Breast epithelium (tissue), 4 donors: ENCODE results near the gene DYRK1A. TPM values are rescaled to one million over a fixed set of nuclear protein-coding genes. Genes with fewer than 3 reads are reported as not detected.
A peak's percentile ranks its signal among the peaks of the same experiment; 100 is the strongest.

Source experiments
- DNase-seq, 2 donors: peaks; one replicate each; pipeline ENCODE4 v3.0.0-alpha.2; 2019; ENCODE audit warnings: low spot score in 2 of 2
- H3K27ac ChIP-seq, 2 donors: fragments of 200-600 bp; sonication (generic) in 1 of 2; one replicate each; pipeline ENCODE4 v1.5.1; 2016 to 2019; ENCODE audit warnings: mild to moderate bottlenecking in 1 of 2
- H3K27me3 ChIP-seq, 2 donors: fragments of 200-600 bp; sonication (generic) in 1 of 2; one replicate each; pipeline versions ENCODE4 v1.5.1 to v1.6.0; 2017 to 2019; ENCODE audit warnings: control low read depth in 1 of 2, mild to moderate bottlenecking in 1 of 2
- H3K36me3 ChIP-seq: fragments of 200-600 bp; one replicate; pipeline ENCODE4 v1.5.1; 2019
- H3K4me1 ChIP-seq, 2 donors: fragments of 200-600 bp; sonication (generic); one replicate each; pipeline ENCODE4 v1.5.1; 2016 to 2019; ENCODE audit warnings: control low read depth in 1 of 2
- H3K4me3 ChIP-seq, 3 donors: fragments of 200-600 bp; sonication (generic); 1 replicate in 2 of 3; 2 replicates in 1 of 3; pipeline ENCODE4 v1.5.1; 2016 to 2019; ENCODE audit warnings: mild to moderate bottlenecking in 3 of 3, moderate library complexity in 2 of 3
- H3K9me3 ChIP-seq, 2 donors: fragments of 200-600 bp; sonication (generic) in 1 of 2; one replicate each; pipeline ENCODE4 v1.5.1; 2016 to 2019; ENCODE audit warnings: control low read depth in 1 of 2
- POLR2A ChIP-seq: fragments of 450-650 bp; IDR thresholded peaks from one replicate; pipeline ENCODE4 v1.6.1; 2016; ENCODE audit warnings: antibody characterized with exemption, mild to moderate bottlenecking, moderate library complexity
- POLR2AphosphoS5 ChIP-seq, 3 donors: sonication (generic); formaldehyde crosslinking; IDR thresholded peaks; one replicate each; pipeline ENCODE4 v1.6.1; 2017; ENCODE audit warnings: antibody characterized with exemption in 3 of 3
- intact Hi-C: fragments of 100-400 bp; cut with DNase I; formaldehyde crosslinking; loops from one replicate; pipeline ENCODE4 v1.15.1; 2023; ENCODE audit warnings: low total_unique reads
- total RNA-seq, 3 donors: library from RNA; depleted of rRNA; stranded (reverse); fragments of >200 nt; gene quantifications; one replicate each; pipeline ENCODE4 v1.1.0, GENCODE V29; 2016
- TF ChIP-seq, protein P1 (sequence below), 3 donors: fragments of 450-650 bp; IDR thresholded peaks; one replicate each; pipeline ENCODE4 v1.5.1; 2016 to 2017; ENCODE audit warnings: antibody characterized with exemption in 3 of 3, mild to moderate bottlenecking in 3 of 3, moderate library complexity in 3 of 3

The DYRK1A gene
- total RNA-seq, 3 donors from 2014 or later = 71.7 to 138 (median 93.1) TPM

DNA sequence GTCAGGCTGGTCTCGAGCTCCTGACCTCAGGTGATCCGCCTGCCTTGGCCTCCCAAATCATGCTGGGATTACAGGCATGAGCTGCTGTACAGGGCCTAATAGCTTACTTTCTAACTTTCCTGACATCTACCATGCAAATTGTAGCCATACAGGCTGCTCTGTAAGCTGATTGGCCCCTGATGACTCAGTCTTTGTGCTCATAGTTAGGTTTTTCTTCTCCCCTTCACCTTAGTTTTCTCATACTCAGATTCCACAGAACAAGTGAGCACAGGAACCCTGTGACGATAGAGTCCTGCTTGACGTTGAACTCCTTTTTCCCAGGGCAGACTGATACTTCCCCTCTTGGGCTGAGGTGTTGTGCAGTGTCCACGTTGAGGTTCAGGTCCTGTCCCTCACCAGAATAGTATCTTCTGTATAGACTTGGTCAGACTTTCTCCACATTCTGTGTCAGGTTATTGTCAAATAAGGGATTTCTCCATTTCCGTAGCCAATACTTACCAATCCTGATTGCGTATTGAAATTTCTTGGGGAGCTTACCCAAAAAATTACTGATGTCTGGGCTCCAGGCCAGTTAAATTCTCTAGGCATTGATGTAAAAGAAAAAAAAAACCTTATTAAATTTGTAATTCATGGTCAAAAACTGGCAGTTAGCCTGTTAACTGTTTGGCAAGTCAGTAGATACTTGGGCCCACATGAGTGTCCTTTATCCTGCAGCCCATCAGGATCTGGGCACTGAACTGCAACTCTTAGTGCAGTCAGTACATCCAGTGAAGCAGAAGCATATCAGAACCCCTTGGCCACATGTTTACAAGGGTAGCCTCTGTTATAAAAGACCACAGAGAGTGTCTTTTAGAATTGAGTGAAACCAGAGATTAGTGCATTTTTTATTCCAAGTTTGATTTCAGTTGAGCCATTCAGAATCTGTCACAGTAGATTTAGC, 118.2 kb downstream of the DYRK1A start:
- no peak overlapping the region for H3K4me3 ChIP-seq
- no peaks in the 10 kb centered on the region for H3K4me1 ChIP-seq
- no peaks in the 10 kb centered on the region for H3K27me3 ChIP-seq
- no peaks in the 10 kb centered on the region for H3K36me3 ChIP-seq
- no peak for DNase-seq
- no peak for TF ChIP-seq POLR2AphosphoS5 (IDR thresholded peaks at IDR 0.05)
- TF ChIP-seq POLR2A = no peak
- TF ChIP-seq, protein P1, sequence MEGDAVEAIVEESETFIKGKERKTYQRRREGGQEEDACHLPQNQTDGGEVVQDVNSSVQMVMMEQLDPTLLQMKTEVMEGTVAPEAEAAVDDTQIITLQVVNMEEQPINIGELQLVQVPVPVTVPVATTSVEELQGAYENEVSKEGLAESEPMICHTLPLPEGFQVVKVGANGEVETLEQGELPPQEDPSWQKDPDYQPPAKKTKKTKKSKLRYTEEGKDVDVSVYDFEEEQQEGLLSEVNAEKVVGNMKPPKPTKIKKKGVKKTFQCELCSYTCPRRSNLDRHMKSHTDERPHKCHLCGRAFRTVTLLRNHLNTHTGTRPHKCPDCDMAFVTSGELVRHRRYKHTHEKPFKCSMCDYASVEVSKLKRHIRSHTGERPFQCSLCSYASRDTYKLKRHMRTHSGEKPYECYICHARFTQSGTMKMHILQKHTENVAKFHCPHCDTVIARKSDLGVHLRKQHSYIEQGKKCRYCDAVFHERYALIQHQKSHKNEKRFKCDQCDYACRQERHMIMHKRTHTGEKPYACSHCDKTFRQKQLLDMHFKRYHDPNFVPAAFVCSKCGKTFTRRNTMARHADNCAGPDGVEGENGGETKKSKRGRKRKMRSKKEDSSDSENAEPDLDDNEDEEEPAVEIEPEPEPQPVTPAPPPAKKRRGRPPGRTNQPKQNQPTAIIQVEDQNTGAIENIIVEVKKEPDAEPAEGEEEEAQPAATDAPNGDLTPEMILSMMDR (IDR thresholded peaks at IDR 0.05) = no peak
- H3K27ac ChIP-seq = no peak overlapping the region
- no peaks in the 10 kb centered on the region for H3K9me3 ChIP-seq
- intact Hi-C loops = no loop called here

DNA sequence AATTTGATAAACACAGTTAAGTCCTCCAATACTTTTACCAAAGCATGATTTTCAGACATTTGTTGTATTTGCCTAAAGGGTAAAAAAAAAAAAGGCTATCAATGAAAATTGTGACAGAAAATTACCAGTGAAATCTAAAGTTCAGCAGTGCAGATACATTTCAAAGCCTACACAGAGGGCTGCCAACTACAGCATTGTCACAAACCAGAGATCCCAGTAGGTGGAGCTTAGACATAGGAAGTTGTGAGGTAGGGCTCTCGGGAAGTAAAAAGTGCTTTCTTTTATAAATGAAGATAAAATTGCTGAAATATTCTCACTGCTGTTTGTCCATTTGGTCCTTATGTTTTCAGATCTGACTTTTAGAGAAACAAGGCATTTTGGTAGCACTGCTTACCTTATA, 123.0 kb downstream of the DYRK1A start:
- TF ChIP-seq POLR2A = no peak
- TF ChIP-seq POLR2AphosphoS5 (IDR thresholded peaks at IDR 0.05) = no peak
- TF ChIP-seq, protein P1 (IDR thresholded peaks at IDR 0.05) = no peak
- Histone ChIP-seq H3K27ac (no peak overlapping the region), H3K36me3 (no peaks in the 10 kb centered on the region), H3K27me3 (no peaks in the 10 kb centered on the region), H3K9me3 (no peaks in the 10 kb centered on the region), H3K4me3 (no peak overlapping the region), H3K4me1 (no peaks in the 10 kb centered on the region)
- intact Hi-C loops = no loop called here
- no peak for DNase-seq

- Histone ChIP-seq H3K36me3 (no peaks in the 10 kb centered on the region), H3K4me1 (no peaks in the 10 kb centered on the region), H3K27ac (no peak overlapping the region), H3K4me3 (no peak overlapping the region), H3K27me3 (no peaks in the 10 kb centered on the region), H3K9me3 (no peaks in the 10 kb centered on the region)
- TF ChIP-seq POLR2A = no peak
- TF ChIP-seq POLR2AphosphoS5 (IDR thresholded peaks at IDR 0.05) = no peak
- TF ChIP-seq, protein P1 (IDR thresholded peaks at IDR 0.05) = no peak
- DNase-seq = no peak
- intact Hi-C loops = no loop called here
Measured at GRCh38 chr21:37490084-37490483, 123.5 kb downstream of the DYRK1A start.

DNA sequence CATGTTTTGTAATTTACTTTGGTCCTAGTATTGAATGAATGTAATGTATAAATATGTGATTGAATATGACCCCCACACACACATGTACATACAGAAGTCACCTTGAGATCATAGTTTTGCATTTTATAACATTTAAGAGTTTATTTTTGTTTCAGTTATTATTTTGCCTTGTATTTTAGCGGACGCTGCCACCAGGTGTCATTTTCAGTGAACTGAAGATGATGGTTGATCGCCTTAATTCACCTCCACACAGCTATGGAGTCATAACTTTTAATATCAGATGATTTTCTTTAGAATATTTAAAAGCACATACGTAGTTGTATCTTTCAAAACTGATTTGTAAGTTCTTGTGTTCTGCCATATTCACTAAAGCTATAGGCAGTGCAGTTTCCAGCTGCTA, 130.4 kb downstream of the DYRK1A start:
- Histone ChIP-seq H3K27ac (no peak overlapping the region), H3K4me3 (no peak overlapping the region), H3K4me1 (no peaks in the 10 kb centered on the region), H3K9me3 (no peaks in the 10 kb centered on the region), H3K36me3 (no peaks in the 10 kb centered on the region), H3K27me3 (no peaks in the 10 kb centered on the region)
- intact Hi-C loops = no loop called here
- TF ChIP-seq, protein P1 (IDR thresholded peaks at IDR 0.05) = peak in 1 of 3 donors; percentile 12
- TF ChIP-seq POLR2A = no peak
- no peak for DNase-seq

- H3K27me3 ChIP-seq = no peaks in the 10 kb centered on the region
- TF ChIP-seq POLR2AphosphoS5 (IDR thresholded peaks at IDR 0.05) = no peak
- no peak for TF ChIP-seq POLR2A
- TF ChIP-seq, protein P1 (IDR thresholded peaks at IDR 0.05) = no peak
- no peak for DNase-seq
- intact Hi-C loops = no loop called here
- no peaks in the 10 kb centered on the region for H3K36me3 ChIP-seq
- H3K9me3 ChIP-seq = peaks cover 0 to 9% of the 10 kb centered on the region in 2 donors
- H3K4me1 ChIP-seq = no peaks in the 10 kb centered on the region
- H3K27ac ChIP-seq = no peak overlapping the region
- H3K4me3 ChIP-seq = no peak overlapping the region
Measured at GRCh38 chr21:37498664-37499063, 132.1 kb downstream of the DYRK1A start.
